DND-41 (cell line): ENCODE data around the gene KIAA1958.

Source experiments
- EZH2 ChIP-seq: IDR thresholded peaks from 3 replicates; pipeline ENCODE4 v1.6.1; 2012; ENCODE audit warnings: borderline replicate concordance, low read depth, mild to moderate bottlenecking, moderate library complexity, low read length, inconsistent platforms; ENCODE audit not compliant: severe bottlenecking
- TF ChIP-seq, protein P1 (sequence below): IDR thresholded peaks from 2 replicates; pipeline ENCODE4 v1.5.1; 2012; ENCODE audit warnings: borderline replicate concordance, low read length, moderate library complexity, mild to moderate bottlenecking; ENCODE audit not compliant: poor library complexity, severe bottlenecking; ENCODE audit errors: extremely low read depth

DNA sequence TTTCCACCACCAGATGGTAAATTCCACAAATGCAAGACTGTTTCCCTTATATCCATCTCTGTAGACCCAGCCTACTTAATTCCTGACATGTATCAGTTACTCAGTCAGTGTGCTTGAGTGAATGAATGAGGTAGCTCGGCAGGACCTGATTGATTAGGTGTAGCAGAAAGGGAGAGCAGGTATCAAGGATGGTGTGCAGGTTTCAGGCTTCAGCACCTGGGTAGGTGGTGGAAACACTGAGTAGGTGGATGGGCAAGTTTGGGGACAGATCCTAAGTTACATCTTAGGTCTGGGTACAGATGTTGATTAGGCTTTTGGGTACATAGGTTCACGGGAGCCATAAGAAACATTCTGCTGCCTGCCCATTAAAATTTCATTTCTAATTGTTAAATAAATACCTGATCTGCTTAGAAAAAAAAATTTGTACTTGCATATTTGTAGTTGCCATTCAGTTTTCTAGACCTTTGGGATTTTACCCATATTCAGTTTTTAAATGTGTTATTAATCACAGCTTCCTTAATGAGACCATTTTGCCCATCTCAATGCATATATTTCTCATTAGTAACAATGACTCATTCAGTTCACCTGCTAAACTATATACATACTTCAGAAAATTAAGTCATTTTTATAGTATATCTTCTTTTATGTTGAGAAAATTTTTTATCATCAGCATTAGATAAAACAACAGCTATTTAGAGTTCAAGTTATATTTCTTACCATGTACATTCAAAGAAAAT, 119.5 kb downstream of the KIAA1958 start:
- TF ChIP-seq, protein P1, sequence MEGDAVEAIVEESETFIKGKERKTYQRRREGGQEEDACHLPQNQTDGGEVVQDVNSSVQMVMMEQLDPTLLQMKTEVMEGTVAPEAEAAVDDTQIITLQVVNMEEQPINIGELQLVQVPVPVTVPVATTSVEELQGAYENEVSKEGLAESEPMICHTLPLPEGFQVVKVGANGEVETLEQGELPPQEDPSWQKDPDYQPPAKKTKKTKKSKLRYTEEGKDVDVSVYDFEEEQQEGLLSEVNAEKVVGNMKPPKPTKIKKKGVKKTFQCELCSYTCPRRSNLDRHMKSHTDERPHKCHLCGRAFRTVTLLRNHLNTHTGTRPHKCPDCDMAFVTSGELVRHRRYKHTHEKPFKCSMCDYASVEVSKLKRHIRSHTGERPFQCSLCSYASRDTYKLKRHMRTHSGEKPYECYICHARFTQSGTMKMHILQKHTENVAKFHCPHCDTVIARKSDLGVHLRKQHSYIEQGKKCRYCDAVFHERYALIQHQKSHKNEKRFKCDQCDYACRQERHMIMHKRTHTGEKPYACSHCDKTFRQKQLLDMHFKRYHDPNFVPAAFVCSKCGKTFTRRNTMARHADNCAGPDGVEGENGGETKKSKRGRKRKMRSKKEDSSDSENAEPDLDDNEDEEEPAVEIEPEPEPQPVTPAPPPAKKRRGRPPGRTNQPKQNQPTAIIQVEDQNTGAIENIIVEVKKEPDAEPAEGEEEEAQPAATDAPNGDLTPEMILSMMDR: no peak
- TF ChIP-seq EZH2: no peak
